Activated naive CD4-positive, alpha-beta T cell treated with anti-CD3 and anti-CD28 coated beads for 36 hours (primary cell): Measurements from ENCODE around the gene SLC38A10. TPM values are rescaled to one million over a fixed set of nuclear protein-coding genes. Genes with fewer than 3 reads are reported as not detected.

Source experiments
- CTCF ChIA-PET: fragments of 350-600 bp; sonication (Branson Sonifier 250); formaldehyde crosslinking; loops from one replicate; lab custom pipeline; 2021; ENCODE audit warnings: antibody characterized with exemption; lab: Charles Lee
- DNase-seq: peaks from one replicate; pipeline ENCODE4 v3.0.0-alpha.2; 2020
- H3K27ac Mint-ChIP-seq: one replicate; pipeline ENCODE4 v1.8.0; 2021; ENCODE audit warnings: mild to moderate bottlenecking, mixed read lengths
- H3K27me3 Mint-ChIP-seq: one replicate; pipeline ENCODE4 v1.8.0; 2021; ENCODE audit warnings: low read depth, mixed read lengths
- H3K36me3 Mint-ChIP-seq: one replicate; pipeline ENCODE4 v1.8.0; 2021; ENCODE audit warnings: low read depth, mixed read lengths
- H3K4me1 Mint-ChIP-seq: one replicate; pipeline ENCODE4 v1.8.0; 2021; ENCODE audit warnings: low read depth, mixed read lengths
- H3K4me3 Mint-ChIP-seq: one replicate; pipeline ENCODE4 v1.8.0; 2021; ENCODE audit warnings: mild to moderate bottlenecking, moderate library complexity, mixed read lengths
- H3K9me3 Mint-ChIP-seq: one replicate; pipeline ENCODE4 v1.8.0; 2021; ENCODE audit warnings: mixed read lengths
- intact Hi-C: fragments of 100-400 bp; cut with micrococcal nuclease; formaldehyde crosslinking; loops from one replicate; pipeline ENCODE4 v1.15.1; 2023
- total RNA-seq, 2 experiments: library from RNA; stranded (reverse); gene quantifications; one replicate each; pipeline ENCODE4 v1.2.3, GENCODE V29; 2021

The SLC38A10 gene
- total RNA-seq, 2 experiments from 2014 or later = 29.1 to 31.9 TPM

DNA sequence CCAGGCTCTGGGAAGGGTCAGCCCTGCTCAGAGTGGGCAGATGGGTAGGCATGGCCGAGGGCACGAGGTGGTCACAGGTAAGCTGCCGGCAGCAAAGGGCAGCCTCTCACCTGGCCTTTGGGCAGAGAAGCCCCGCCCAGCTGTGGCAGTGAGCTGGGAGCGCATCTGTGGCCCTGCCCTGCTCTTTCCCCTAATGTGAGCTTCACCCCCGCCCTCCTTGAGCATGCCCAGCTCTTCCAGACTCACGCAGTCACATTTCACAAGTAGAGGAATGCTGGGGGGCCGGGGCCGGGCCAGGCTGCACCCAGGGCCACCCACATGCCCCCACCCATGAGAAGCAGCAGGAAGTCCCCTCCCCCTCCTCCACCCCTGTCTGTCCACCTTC is 40.7 kb upstream of the SLC38A10 start:
- H3K27me3 Mint-ChIP-seq = peaks cover 15% of the 10 kb centered on the region
- no peaks in the 10 kb centered on the region for H3K9me3 Mint-ChIP-seq
- no peaks in the 10 kb centered on the region for H3K36me3 Mint-ChIP-seq
- no peak overlapping the region for H3K27ac Mint-ChIP-seq
- H3K4me3 Mint-ChIP-seq = no peak overlapping the region
- CTCF ChIA-PET = no interaction called here
- DNase-seq = no peak
- H3K4me1 Mint-ChIP-seq = no peaks in the 10 kb centered on the region
- intact Hi-C loops = no loop called here

DNA sequence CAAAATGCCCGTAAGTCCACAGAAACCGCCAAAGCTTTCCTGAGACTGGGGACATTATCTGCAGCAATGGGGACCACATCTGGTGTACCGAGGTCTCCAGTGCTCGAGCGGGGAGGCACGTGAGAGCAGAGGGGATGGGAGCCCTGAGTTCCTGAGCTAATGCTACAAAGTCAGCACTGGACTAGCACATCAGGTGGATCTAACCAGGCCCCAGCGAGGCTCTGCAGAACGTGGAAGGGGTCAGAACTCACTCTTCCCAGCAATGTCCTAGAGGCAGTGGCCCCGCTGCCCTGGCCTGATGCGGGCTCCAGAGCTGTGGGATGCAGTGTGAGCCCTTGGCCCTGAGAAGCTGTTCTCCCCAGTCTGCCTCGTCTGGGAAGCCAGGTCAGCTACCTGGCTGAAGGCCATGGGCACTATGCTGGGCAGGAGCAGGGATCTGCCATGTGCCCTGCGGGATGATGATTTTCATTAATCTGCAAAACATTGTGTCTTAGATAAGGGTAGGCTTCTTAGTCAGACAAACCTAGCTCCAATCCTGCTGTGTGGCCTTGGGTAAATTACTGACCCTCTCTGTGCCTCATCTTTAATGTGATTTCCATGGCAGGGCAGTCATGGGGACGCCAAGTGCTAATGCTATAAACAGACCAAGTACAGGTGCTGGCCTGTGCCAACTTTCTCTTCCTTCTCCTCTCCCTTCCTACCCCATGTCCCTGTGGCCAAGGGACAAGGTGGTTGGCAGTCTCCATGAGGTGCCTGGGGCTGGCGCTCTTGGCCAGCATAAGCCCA is 40.1 kb upstream of the SLC38A10 start:
- Mint-ChIP-seq H3K4me1 (no peaks in the 10 kb centered on the region), H3K36me3 (no peaks in the 10 kb centered on the region), H3K9me3 (no peaks in the 10 kb centered on the region), H3K27ac (no peak overlapping the region), H3K4me3 (no peak overlapping the region), H3K27me3 (peaks cover 11% of the 10 kb centered on the region)
- CTCF ChIA-PET = no interaction called here
- no peak for DNase-seq
- intact Hi-C loops = no loop called here

DNA sequence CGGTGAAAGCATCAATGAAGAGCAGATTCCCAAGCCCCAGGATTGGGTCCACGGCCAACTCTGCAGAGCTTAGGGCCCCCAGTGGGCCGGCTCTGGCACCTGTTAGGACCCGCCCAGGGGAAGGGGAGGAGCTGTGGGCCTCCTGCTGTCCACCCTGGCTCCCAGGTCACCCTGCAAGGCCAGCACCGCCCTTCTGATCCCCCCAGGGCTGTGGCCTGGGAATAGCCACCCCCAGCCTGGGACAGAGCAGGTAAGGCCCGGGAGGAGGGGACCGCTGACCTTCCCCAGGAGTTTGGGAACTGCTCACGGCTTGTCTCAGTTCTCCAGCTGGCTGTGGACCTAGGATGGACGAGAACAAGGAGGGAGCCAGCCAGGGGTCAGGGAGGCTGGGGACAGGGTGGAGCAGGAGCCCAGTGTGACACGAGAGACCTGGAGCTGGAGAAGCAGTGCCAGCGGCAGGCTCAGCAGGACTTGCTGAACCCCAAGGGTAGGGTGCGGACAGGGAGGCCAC is 39.3 kb upstream of the SLC38A10 start:
- no peak for DNase-seq
- Mint-ChIP-seq H3K9me3 (no peaks in the 10 kb centered on the region), H3K4me3 (no peak overlapping the region), H3K36me3 (no peaks in the 10 kb centered on the region), H3K27me3 (peaks cover 11% of the 10 kb centered on the region), H3K27ac (no peak overlapping the region), H3K4me1 (no peaks in the 10 kb centered on the region)
- CTCF ChIA-PET = no interaction called here
- intact Hi-C loops = no loop called here

DNA sequence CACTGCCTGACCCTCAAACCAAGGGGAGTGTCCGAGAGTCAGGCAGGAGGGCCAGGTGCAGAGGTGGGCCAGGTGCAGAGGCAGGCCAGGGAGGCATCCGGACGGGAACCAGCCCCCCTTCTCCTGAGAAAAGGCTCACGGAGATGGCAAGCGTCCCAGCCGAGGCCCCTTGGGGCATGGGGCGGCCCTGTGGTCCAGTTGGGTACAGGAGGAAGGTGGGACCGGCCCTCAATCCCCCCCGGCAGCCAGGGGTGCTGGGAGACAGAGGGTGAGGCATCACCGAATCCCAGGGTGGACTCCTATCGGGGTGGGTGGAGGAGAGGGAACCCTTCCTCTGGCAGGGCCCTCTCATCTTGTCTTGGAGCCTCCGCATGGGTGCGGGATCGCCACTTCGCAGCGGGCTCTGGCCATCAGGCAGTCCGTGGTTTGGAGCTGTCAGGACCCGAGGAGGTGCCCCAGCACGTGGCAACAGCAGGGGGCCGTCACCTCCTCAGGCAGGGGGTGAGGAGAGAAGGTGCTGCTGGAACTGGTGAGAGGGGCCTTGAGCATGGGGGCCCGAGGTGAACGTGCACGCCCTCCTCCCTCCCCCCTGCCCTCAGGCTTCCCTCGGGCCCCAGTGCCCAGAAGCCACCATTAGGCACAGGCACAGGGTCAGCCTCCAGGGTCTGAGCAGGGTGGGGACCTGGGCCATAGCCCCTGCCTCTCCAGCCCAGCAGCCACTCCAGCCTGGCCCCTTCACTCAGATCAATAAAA is 38.7 kb upstream of the SLC38A10 start:
- CTCF ChIA-PET = no interaction called here
- intact Hi-C loops = no loop called here
- no peak for DNase-seq
- no peak overlapping the region for H3K4me3 Mint-ChIP-seq
- no peak overlapping the region for H3K27ac Mint-ChIP-seq
- H3K36me3 Mint-ChIP-seq = no peaks in the 10 kb centered on the region
- no peaks in the 10 kb centered on the region for H3K4me1 Mint-ChIP-seq
- H3K9me3 Mint-ChIP-seq = no peaks in the 10 kb centered on the region
- H3K27me3 Mint-ChIP-seq = peaks cover 4% of the 10 kb centered on the region

DNA sequence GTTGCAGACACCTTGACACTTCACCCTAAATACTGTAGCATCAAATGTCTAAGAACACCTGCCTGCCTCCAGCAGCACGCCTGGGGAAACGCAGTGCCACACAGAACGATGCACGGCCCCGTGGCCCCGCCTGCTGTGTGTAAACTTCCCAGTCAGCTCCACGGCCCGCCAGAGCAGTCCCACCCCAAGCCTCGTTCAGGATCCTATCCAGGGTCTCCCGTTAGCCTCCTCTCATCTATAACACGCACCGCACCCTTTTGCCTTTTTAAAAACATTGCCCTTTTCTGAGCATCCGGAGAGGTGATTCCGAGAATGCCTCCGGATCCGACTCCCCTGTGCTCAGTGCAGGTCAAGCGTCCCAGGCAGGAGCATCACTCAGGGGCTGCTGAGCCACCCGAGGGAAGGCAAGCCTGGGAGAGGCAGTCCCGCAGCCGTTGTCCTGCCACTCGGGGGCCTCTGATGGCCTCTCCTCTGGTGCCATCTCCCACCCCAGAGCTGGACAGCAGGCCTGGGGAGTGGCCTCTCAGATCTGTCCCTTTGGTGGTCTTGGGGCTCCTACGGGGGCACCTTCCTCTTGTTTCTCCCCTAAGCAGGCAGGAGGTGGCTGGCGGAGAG is 37.9 kb upstream of the SLC38A10 start:
- H3K4me3 Mint-ChIP-seq = no peak overlapping the region
- peaks cover 3% of the 10 kb centered on the region for H3K27me3 Mint-ChIP-seq
- H3K27ac Mint-ChIP-seq = no peak overlapping the region
- intact Hi-C loops = no loop called here
- DNase-seq = no peak
- CTCF ChIA-PET = no interaction called here
- no peaks in the 10 kb centered on the region for H3K4me1 Mint-ChIP-seq
- H3K36me3 Mint-ChIP-seq = no peaks in the 10 kb centered on the region
- H3K9me3 Mint-ChIP-seq = no peaks in the 10 kb centered on the region

DNA sequence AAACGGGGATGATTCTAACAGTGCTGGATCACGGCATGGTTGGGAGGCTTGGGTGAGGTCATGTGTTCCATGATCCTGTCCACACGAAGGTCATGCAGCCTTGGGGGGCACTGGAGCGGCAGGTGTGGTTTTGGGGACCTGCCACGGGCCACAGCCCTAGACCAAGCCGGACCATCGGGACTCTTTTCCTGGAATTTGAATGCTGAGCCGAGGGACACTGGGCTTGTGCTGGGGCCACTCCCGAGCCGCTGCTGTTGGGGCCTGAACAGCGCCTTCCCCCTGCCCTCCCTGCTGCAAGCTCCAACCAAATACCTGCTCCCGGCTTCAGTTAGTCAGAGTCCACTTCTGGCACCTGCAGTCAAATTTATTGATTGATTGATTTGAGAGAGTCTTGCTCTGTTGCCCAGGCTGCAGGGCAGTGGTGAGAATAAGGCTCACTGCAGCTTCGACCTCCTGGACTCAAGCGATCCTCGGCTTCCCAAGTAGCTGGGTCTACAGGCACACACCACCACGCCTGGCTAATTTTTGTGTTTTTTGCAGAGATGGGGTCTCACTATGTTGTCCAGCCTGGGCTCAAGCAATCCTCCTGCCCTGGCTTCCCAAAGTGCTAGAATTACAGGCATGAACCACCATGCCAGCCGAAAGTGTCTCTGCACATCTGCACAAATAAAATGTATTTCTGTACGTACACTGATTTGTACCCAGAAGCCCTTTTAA is 37.2 kb upstream of the SLC38A10 start:
- no peak for DNase-seq
- Mint-ChIP-seq H3K4me3 (no peak overlapping the region), H3K27ac (no peak overlapping the region), H3K27me3 (peaks cover 3% of the 10 kb centered on the region), H3K36me3 (no peaks in the 10 kb centered on the region), H3K4me1 (no peaks in the 10 kb centered on the region), H3K9me3 (no peaks in the 10 kb centered on the region)
- CTCF ChIA-PET = no interaction called here
- intact Hi-C loops = no loop called here

DNA sequence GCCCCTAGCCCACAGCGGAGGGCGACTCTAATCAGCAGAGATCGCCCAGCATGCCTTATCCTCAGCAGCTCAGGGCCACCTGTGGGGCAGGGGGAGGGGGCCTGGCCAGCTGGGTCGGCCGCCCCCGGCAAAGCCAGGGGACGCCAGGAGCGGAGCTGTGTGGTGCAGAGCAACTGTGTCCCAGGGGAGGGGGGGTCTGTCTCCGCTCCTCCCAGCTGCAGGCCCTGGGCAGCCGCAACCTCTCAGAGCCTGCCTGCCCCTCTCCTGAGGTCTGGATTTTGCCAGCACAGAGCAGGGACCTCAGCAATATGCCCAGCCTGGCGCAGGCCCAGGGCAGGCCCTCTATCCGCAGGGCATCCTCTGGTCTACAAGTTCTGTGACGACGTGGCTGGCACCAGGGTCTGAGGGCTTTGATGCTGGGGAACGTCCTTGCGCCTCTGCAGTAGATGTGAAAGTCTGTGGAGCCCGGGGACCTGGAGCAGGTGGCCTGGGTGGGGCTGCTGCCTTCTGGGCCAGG is 36.5 kb upstream of the SLC38A10 start:
- no peaks in the 10 kb centered on the region for H3K36me3 Mint-ChIP-seq
- no peak overlapping the region for H3K4me3 Mint-ChIP-seq
- DNase-seq = no peak
- CTCF ChIA-PET = no interaction called here
- H3K27me3 Mint-ChIP-seq = peaks cover 3% of the 10 kb centered on the region
- intact Hi-C loops = no loop called here
- H3K27ac Mint-ChIP-seq = no peak overlapping the region
- no peaks in the 10 kb centered on the region for H3K4me1 Mint-ChIP-seq
- H3K9me3 Mint-ChIP-seq = no peaks in the 10 kb centered on the region

DNA sequence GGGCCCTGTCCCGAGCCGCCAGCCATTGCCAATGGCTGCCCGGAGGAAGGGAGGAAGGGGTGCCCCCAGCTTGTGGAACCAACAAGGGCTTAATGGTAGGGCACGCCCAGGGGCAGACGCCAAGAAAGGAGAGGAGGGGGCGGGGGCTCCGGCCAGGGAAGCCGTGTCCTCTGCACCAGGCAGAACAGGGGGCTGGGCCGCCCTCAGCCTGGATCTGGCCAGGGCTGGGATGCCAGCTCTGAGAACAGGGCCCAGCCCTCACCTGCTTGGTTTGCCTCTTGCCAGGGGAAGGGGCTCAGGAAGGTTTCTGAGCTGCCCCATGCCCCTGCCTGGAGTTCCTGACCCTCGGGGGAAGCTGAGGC is 35.8 kb upstream of the SLC38A10 start:
- Mint-ChIP-seq H3K36me3 (no peaks in the 10 kb centered on the region), H3K27ac (no peak overlapping the region), H3K27me3 (peaks cover 3% of the 10 kb centered on the region), H3K4me3 (no peak overlapping the region), H3K9me3 (no peaks in the 10 kb centered on the region), H3K4me1 (no peaks in the 10 kb centered on the region)
- DNase-seq = no peak
- intact Hi-C loops = no loop called here
- CTCF ChIA-PET = no interaction called here

DNA sequence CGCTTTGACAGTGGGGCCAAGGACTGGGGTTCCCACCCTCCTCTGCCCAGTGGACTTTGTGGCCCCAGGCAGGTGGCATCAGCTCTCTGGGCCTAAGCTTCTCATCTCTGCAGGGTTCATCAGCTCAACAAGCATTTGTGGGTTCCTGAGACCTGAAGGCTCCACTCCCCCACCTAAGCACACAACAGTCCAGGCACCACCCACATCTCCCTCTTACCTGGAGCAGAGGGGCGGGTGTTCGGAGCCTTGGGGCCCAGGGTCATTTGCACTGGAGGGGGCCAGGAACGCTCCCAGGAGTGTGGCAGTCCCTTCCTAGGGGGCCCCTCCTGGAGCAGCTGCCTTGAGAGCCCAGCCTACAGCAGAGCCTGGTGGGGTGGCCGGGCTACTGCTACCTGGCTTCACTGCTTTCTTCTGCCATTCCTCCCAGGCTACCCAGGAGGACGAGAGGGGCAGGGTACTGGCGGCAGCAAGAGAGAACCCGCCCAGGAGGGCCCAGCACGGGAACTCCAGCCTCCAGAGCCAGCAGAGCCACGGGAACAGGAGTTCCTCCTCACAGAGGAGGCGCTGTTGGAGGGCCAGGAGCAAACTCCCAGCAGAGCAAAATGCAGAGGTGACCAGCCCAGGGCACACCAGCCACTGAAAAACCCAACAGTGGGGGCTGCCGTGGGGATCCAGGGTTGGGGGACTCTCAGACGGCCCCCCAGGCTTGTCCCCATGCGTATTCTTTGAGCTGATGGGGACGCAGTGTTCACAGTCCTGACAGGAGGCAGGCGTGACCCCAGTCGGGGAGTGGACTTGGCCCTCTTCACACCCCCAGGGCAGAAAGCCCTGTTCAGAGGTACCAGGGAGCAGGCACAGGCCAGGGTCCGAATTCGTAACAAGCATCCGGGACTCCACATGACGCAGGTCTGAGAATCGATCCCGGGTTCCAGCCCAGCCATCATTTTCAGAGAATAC is 35.1 kb upstream of the SLC38A10 start:
- CTCF ChIA-PET = no interaction called here
- intact Hi-C loops = no loop called here
- Mint-ChIP-seq H3K4me3 (no peak overlapping the region), H3K36me3 (no peaks in the 10 kb centered on the region), H3K27me3 (peaks cover 3% of the 10 kb centered on the region), H3K4me1 (no peaks in the 10 kb centered on the region), H3K27ac (no peak overlapping the region), H3K9me3 (no peaks in the 10 kb centered on the region)
- no peak for DNase-seq

DNA sequence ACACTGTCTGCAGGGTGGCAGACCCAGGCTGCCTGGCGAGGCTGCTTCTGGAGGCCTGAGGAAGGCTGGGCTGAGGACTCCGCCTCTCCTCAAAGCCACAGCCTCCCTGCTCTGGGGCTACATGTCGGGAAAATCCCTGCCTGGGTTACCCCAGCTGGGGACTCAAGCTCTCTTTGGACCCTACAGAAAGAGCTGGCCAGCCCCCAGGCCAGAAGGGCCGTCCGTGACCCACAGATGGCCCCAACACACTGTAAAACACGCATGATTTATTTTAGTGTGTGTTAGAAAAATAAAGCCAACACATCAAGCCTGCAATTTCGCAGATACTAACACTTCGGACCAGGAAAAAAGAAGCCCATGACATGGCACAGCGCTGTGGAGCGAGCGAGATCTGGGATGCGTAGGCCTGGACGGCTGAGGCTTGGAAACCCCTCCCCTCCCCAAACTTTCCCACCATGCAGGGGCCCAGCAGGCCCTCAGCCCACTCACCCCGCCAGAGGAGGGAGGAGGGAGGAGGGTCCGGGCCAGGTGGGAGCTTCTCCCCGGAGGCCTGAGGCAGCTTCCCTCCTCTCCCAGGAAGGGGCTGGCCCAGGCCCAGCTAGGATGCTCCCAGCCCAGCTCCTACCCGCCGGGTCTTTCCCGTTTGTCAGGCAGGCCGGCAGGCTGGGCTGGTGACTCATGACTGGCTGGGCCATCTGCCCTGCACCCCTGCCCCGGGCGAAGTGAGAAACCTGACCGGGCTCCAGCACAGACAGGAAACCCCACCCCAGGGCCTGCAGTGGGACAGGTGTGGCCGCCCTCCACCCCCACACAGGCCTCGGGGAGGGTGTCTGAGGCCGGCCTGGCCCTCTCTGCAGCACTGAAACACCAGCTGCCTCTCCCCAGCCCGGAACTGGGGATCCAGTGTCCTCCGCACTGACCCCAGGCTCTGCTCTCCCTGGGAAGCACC is 34.1 kb upstream of the SLC38A10 start:
- Mint-ChIP-seq H3K27ac (no peak overlapping the region), H3K36me3 (no peaks in the 10 kb centered on the region)

More for the DNA sequence above, 34.1 kb upstream of the SLC38A10 start:
- Mint-ChIP-seq H3K9me3 (no peaks in the 10 kb centered on the region), H3K4me1 (no peaks in the 10 kb centered on the region), H3K27me3 (peaks cover 3% of the 10 kb centered on the region), H3K4me3 (no peak overlapping the region)
- CTCF ChIA-PET = interaction anchor here (0.6 kb wide), 1 partner anchor 32 kb away, joined by 5 read pairs; no protein-coding TSS in a partner anchor
- DNase-seq = no peak
- intact Hi-C loops = no loop called here
